Measurements from ENCODE around the gene DCLRE1C.
A peak's percentile ranks its signal among the peaks of the same experiment; 100 is the strongest.

The DCLRE1C gene

DNA sequence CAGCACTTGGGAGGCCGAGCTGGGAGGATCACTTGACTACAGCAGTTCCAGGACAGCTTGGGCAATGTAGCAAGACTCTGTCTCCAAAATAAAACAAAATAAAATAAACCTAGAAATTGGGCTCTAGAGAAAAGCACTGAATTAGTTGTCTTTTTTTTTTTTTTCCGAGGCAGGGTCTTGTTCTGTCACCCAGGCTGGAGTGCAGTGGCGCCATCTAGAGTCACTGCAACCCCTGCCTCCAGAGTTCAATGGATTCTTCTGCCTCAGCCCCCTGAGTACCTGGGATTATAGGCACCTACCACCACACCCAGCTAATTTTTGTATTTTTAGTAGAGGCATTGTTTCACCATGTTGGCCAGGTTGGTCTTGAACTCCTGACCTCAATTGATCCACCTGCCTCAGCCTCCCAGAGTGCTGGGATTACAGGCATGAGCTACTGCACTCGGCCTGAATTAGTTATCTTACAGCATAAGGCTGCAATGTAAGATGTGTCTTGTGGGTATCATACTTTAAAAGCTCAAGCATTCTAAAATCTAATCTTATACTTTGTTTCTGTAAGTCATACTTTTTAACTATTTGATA, 18.1 kb upstream of the DCLRE1C start:
- no peak for DNase-seq (ENCODE audit: low read depth)
- TF ChIP-seq, protein P1, sequence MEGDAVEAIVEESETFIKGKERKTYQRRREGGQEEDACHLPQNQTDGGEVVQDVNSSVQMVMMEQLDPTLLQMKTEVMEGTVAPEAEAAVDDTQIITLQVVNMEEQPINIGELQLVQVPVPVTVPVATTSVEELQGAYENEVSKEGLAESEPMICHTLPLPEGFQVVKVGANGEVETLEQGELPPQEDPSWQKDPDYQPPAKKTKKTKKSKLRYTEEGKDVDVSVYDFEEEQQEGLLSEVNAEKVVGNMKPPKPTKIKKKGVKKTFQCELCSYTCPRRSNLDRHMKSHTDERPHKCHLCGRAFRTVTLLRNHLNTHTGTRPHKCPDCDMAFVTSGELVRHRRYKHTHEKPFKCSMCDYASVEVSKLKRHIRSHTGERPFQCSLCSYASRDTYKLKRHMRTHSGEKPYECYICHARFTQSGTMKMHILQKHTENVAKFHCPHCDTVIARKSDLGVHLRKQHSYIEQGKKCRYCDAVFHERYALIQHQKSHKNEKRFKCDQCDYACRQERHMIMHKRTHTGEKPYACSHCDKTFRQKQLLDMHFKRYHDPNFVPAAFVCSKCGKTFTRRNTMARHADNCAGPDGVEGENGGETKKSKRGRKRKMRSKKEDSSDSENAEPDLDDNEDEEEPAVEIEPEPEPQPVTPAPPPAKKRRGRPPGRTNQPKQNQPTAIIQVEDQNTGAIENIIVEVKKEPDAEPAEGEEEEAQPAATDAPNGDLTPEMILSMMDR (conservative IDR thresholded peaks at IDR 0.05; ENCODE audit: low read depth, low read length): peak; percentile 67
- H3K4me3 ChIP-seq (ENCODE audit: low read length): no peak overlapping the region

DNA sequence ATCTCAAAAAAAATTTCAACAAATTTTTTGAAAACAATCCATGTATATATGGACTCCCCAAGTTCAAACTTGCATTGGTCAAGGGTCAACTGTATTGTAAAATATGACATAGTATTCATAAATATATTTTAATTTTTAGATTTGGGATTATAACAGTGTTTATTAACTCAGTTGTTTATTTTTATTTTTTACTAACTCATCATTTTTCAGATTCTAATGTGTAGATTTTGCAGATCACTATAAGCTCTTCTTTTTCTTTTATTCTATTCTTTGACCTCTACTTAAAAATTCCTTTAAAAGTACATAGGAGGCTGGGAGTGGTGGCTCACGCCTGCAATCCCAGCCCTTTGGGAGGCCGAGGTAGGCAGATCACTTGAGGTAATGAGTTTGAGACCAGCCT, 14.0 kb upstream of the DCLRE1C start:
- no peak for DNase-seq (ENCODE audit: low read depth)
- no peak overlapping the region for H3K4me3 ChIP-seq (ENCODE audit: low read length)
- TF ChIP-seq, protein P1 (conservative IDR thresholded peaks at IDR 0.05; ENCODE audit: low read depth, low read length): no peak

DNA sequence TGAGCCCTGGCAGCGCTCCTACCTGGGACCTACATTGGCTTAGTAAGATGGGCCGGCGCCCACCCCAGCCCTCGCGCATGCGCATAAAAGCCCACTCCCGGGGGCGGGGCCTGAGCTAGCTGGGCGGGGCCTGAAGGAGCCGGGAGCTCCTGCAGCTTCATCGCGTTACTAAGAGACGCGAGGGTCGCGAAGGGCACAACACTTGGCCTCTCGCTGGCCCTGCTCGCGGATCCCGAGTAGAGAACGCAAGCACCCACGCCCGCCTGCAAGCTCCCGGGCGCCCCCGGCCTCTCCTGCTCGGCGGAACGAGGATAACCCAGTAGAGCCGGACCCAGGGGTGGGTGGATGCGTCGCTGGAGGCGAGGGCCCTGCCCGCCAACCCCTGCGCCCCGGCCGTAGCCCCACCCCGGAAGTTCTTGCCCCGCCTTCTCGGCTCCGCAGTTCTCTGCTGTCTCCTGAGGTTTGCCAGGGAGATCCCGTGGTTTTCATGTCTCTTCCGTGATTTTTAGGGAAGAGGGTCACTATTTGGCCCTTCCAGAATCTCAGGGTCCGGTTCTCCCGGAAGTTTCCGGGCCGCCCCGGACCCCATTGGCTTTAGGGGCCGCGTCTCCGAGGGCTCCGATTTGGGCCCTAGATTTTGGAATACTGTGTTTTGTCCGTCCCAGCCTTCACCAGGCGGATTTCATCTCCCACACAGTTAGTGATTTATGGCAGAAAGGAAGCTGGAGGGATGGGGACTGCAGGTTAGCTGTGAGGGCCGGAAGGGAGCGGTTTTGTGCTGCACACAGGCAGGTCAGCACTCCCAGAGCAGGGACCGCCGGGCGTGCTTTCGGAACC, 5.5 kb upstream of the DCLRE1C start, which contains the start of gene MEIG1:
MEIG1 (plus strand) TSS at position 168 of the 837 bp plus-strand sequence. CDS start 7,081 bp downstream, outside the sequence.
- TF ChIP-seq, protein P1 (conservative IDR thresholded peaks at IDR 0.05; ENCODE audit: low read depth, low read length): no peak
- DNase-seq (ENCODE audit: low read depth): peak; percentile 67
- H3K4me3 ChIP-seq (ENCODE audit: low read length): peak within 1 kb of the TSS; percentile 65

DNA sequence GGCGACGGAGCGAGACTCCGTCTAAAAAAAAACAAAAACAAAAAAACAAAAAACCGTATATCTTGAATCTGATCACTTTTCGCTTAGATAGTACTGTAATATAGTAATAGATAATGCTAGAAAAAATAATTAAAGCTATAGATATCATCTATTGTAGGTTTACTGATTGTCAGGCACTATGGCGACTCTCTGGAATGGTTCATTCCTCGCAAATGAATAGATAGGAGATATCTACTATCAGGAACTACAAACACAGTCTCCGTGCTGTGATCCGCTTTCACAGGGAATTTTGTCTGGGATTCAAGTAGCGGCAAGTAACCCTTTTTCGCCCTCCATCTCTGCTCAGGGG, 5.0 kb upstream of the DCLRE1C start:
- TF ChIP-seq, protein P1 (conservative IDR thresholded peaks at IDR 0.05; ENCODE audit: low read depth, low read length): no peak
- H3K4me3 ChIP-seq (ENCODE audit: low read length): peak overlapping the region; percentile 65
- no peak for DNase-seq (ENCODE audit: low read depth)

DNA sequence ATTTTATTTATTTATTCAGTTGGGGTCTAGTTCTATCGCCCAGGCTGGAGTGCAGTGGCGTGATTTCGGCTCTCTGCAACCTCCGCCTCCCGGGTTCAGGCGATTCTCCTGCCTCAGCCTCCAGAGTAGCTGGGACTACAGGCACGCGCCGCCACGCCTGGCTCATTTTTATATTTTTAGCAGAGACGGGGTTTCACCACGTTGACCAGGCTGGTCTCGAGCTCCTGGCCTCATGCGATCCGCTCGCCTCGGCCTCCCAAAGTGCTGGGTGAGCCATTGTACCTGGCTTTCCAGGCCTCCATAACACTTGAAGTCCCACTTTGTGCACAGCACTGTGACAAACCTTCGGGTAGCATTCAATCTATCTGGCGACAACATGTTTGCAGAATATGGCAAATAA, 1.0 kb upstream of the DCLRE1C start:
- no peak for DNase-seq (ENCODE audit: low read depth)
- TF ChIP-seq, protein P1 (conservative IDR thresholded peaks at IDR 0.05; ENCODE audit: low read depth, low read length): no peak
- no peak overlapping the region for H3K4me3 ChIP-seq (ENCODE audit: low read length)

DNA sequence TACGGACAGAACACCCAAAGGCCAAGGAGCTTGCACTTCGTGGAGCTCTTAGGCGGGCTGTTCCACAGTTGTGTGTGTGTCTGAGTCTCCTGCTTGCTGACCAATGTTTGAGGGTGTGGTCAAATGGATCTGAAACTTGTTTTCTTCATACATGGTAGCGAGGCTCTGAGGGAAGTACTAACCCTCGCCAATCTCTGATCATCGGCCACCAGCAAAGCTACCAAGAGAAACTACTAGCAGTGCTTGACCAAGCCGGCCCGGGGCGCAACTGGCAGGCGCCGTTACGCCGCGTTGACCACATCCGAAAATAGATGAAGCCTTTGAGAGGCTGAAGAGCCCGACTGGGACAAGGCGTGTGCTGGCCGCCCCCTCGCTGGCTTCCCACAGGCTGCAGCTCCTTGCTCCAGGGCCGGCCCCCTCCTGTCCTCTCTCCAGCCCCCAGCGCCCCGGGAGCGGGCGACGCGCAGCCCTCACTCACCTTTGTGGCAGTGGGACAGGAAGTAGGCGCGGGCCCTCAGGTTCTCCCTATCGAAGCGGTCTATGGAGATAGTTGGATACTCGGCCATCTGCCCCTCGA, 384 bp downstream of the DCLRE1C start:
- TF ChIP-seq, protein P1 (conservative IDR thresholded peaks at IDR 0.05; ENCODE audit: low read depth, low read length): peak; percentile 19
- H3K4me3 ChIP-seq (ENCODE audit: low read length): peak overlapping the region; percentile 84
- peak; percentile 10 for DNase-seq (ENCODE audit: low read depth)
